ENCODE measurements around the gene RPP25L.

Gene RPP25L

GRCh38 chr9:34565856-34566255 is 46.0 kb downstream of the RPP25L start:
- no peak for DNase-seq

DNA sequence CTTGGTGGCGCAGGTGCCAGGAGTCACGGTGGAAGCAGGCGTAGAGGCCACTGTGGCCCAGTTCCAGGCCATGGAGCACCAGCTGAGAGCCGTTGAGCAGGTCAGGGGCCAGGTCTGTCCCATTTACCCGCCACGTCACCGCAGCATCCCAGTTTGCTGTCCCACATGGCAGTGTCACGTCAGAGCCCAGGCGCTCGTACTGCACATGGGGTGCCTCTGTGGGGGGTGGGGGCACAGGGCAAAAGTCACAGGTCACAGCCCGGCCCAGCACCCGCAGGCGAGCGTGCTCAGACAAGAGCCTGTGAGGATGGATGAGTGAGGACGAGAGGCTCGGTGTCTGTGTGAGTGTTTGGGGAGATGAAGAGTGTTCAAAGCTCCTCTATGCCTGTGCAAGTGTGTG is 47.3 kb downstream of the RPP25L start:
- no peak for DNase-seq

DNA sequence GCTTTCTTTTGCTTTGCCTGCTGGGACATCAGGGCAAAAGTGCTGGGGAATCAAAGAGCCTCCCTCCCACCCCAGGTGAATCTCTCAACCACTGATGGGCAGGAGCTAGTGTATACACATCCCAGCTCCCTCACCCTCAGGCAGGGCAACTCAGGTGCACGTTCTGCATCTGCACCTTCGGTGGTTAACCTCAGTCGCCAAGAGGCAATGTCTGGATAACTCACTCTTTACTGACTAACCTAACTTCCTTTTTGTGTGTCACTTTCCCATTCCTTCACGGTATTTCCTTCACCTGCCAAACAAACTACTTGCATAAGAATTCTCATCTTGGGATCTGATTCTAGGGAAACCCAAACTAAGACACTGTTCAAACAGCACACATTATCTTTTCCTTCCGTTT is 48.6 kb downstream of the RPP25L start:
- no peak for DNase-seq

DNA sequence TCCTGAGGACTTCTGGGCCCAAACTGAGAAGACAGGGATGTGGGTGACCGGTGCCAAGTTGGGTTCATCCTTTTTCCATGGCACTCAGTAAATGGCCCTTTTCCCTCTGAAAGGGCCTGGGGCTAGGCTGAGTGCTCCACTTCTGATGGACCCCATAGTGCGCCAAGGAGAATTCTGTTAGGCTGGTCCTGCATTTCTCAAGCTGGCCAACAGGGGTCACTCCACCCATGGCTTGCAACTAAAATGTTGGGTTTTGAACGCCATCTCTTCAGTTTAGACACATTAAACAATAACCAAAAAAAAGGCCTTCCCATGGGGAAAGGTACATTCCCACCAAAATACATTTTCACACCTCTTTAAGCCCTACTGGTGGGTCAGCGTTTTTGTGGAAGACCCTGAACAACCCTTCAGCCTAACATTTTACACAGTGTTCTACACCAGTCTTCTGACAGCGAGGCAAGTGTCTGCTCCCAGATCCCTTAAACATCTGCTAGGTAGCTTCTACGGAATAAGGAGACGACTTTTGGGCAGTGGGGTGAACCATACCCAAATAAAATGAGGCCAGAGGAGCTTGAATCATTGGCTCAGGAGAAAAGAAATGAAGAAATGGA is 49.7 kb downstream of the RPP25L start:
- no peak for DNase-seq

GRCh38 chr9:34560599-34561214 is 51.2 kb downstream of the RPP25L start:
- no peak for DNase-seq
